Esophagus squamous epithelium (tissue), 5 donors: ENCODE results near the gene NPNT. TPM values are rescaled to one million over a fixed set of nuclear protein-coding genes. Genes with fewer than 3 reads are reported as not detected.

Source experiments
- DNase-seq: peaks from one replicate; lab custom pipeline; 2025; lab: John Stamatoyannopoulos, UW
- H3K27ac ChIP-seq, 4 donors: fragments of 200-600 bp; sonication (generic); one replicate each; pipeline ENCODE4 v1.5.1; 2016 to 2019; ENCODE audit warnings: mild to moderate bottlenecking in 1 of 4
- H3K27me3 ChIP-seq, 4 donors: fragments of 200-600 bp; sonication (generic); 1 replicate in 3 of 4; 2 replicates in 1 of 4; pipeline versions ENCODE4 v1.5.1 to v1.6.0; 2017 to 2021; ENCODE audit warnings: antibody characterized with exemption in 1 of 4
- H3K36me3 ChIP-seq, 3 donors: fragments of 200-600 bp; sonication (generic); one replicate each; pipeline ENCODE4 v1.5.1; 2016 to 2019
- H3K4me1 ChIP-seq, 3 donors: fragments of 200-600 bp; sonication (generic); one replicate each; pipeline ENCODE4 v1.5.1; 2017 to 2019
- H3K4me3 ChIP-seq, 4 donors: fragments of 200-600 bp; sonication (generic); 1 replicate in 3 of 4; 2 replicates in 1 of 4; pipeline ENCODE4 v1.5.1; 2016 to 2019; ENCODE audit warnings: mild to moderate bottlenecking in 2 of 4, moderate library complexity in 1 of 4
- H3K9me3 ChIP-seq, 3 donors: fragments of 200-600 bp; sonication (generic); one replicate each; pipeline ENCODE4 v1.5.1; 2016 to 2019
- CTCF ChIP-seq, 6 experiments: fragments of 450-650 bp in 4 of 6; fragments of 200-600 bp in 2 of 6; sonication (generic) in 2 of 6; IDR thresholded peaks; one replicate each; pipeline ENCODE4 v1.5.1; 2016 to 2019; ENCODE audit warnings: antibody characterized with exemption in 6 of 6, mild to moderate bottlenecking in 4 of 6, moderate library complexity in 4 of 6
- POLR2A ChIP-seq, 4 donors: fragments of 450-650 bp; IDR thresholded peaks; one replicate each; pipeline ENCODE4 v1.6.1; 2017; ENCODE audit warnings: antibody characterized with exemption in 4 of 4, mild to moderate bottlenecking in 4 of 4, moderate library complexity in 3 of 4
- WGBS, 2 donors: methylation state at CpG; one replicate each; pipeline ENCODE4 v1.1.5; 2018; 5-methylcytosine and 5-hydroxymethylcytosine counted together
- intact Hi-C: fragments of 100-400 bp; cut with DNase I; formaldehyde crosslinking; loops from one replicate; pipeline ENCODE4 v1.15.0; 2022
- total RNA-seq, 4 donors: library from RNA; depleted of rRNA; stranded (reverse); fragments of >200 nt; gene quantifications; one replicate each; pipeline ENCODE4 v1.1.0, GENCODE V29; 2016
- donor health status: DM: yes; HTN: yes; CAD: no.

Gene NPNT
- total RNA-seq, 4 donors from 2014 or later: 7.5 to 17.2 (median 15.7) TPM

- H3K27me3 ChIP-seq: no peaks in the 10 kb centered on the region
- no peaks in the 10 kb centered on the region for H3K9me3 ChIP-seq
- 58 to 78% methylated on average over 2 of the region's 2 CpGs for WGBS, 2 donors
- no peak overlapping the region for H3K4me3 ChIP-seq
- no peaks in the 10 kb centered on the region for H3K36me3 ChIP-seq
- intact Hi-C loops: no loop called here
- H3K27ac ChIP-seq: no peak overlapping the region
- DNase-seq: no peak
- no peaks in the 10 kb centered on the region for H3K4me1 ChIP-seq
- TF ChIP-seq POLR2A (IDR thresholded peaks at IDR 0.05): no peak
- TF ChIP-seq CTCF (IDR thresholded peaks at IDR 0.05): no peak
Measured at GRCh38 chr4:105887508-105887907, 7.8 kb upstream of the NPNT start.

GRCh38 chr4:105895583-105896460, 551 bp downstream of the NPNT start:
- 0 to 3% methylated on average over 1 to 7 of the region's 84 CpGs for WGBS, 2 donors
- TF ChIP-seq POLR2A (IDR thresholded peaks at IDR 0.05): no peak
- peak in 1 of 6 experiments; percentile 41 for TF ChIP-seq CTCF (IDR thresholded peaks at IDR 0.05)
- Histone ChIP-seq H3K27me3 (peaks cover 0 to 19% (median 0%) of the 10 kb centered on the region in 4 donors), H3K4me1 (peaks cover 0 to 42% (median 4%) of the 10 kb centered on the region in 3 donors), H3K4me3 (peak overlapping the region; percentile 57 to 78 (median 71)), H3K27ac (peak overlapping the region; percentile 79 to 82 (median 80)), H3K9me3 (no peaks in the 10 kb centered on the region), H3K36me3 (no peaks in the 10 kb centered on the region)
- intact Hi-C loops: no loop called here
- no peak for DNase-seq

- Histone ChIP-seq H3K36me3 (no peaks in the 10 kb centered on the region), H3K27ac (peak overlapping the region; percentile 79 to 82 (median 80)), H3K4me1 (peaks cover 0 to 42% (median 4%) of the 10 kb centered on the region in 3 donors), H3K4me3 (peak overlapping the region; percentile 57 to 78 (median 71)), H3K9me3 (no peaks in the 10 kb centered on the region), H3K27me3 (peaks cover 0 to 19% (median 0%) of the 10 kb centered on the region in 4 donors)
- TF ChIP-seq CTCF (IDR thresholded peaks at IDR 0.05) (no peak), POLR2A (IDR thresholded peaks at IDR 0.05) (no peak)
- 3 to 4% methylated on average over 10 to 20 of the region's 22 CpGs for WGBS, 2 donors
- intact Hi-C loops: no loop called here
- DNase-seq: no peak
Measured at GRCh38 chr4:105896461-105896942, 1.2 kb downstream of the NPNT start.

- Histone ChIP-seq H3K36me3 (no peaks in the 10 kb centered on the region), H3K27ac (peak overlapping the region in 1 of 4 donors; percentile 79), H3K4me1 (peaks cover 0 to 42% (median 4%) of the 10 kb centered on the region in 3 donors), H3K4me3 (peak overlapping the region in 3 of 4 donors; percentile 57 to 78 (median 72)), H3K27me3 (peaks cover 0 to 19% (median 0%) of the 10 kb centered on the region in 4 donors), H3K9me3 (no peaks in the 10 kb centered on the region)
- intact Hi-C loops: no loop called here
- DNase-seq: no peak
- TF ChIP-seq POLR2A (IDR thresholded peaks at IDR 0.05): no peak
- 22 to 24% methylated on average over 3 of the region's 3 CpGs for WGBS, 2 donors
Measured at GRCh38 chr4:105896984-105897775, 1.9 kb downstream of the NPNT start.

- no peak for DNase-seq
- Histone ChIP-seq H3K27ac (no peak overlapping the region), H3K27me3 (peaks cover 0 to 12% (median 0%) of the 10 kb centered on the region in 4 donors), H3K4me3 (no peak overlapping the region), H3K9me3 (no peaks in the 10 kb centered on the region), H3K36me3 (no peaks in the 10 kb centered on the region), H3K4me1 (peaks cover 0 to 24% (median 4%) of the 10 kb centered on the region in 3 donors)
- intact Hi-C loops: no loop called here
- WGBS, 2 donors: 54 to 66% methylated on average over 2 of the region's 2 CpGs
- no peak for TF ChIP-seq POLR2A (IDR thresholded peaks at IDR 0.05)
- no peak for TF ChIP-seq CTCF (IDR thresholded peaks at IDR 0.05)
Measured at GRCh38 chr4:105900541-105900940, 5.3 kb downstream of the NPNT start.
